NCI-H187 (cell line): ENCODE measurements around the gene ODAD3.
A peak's percentile ranks its signal among the peaks of the same experiment; 100 is the strongest.

ENCODE experiments used
- DNase-seq, 2 experiments: peaks; one replicate each; lab custom pipeline; 2025; lab: John Stamatoyannopoulos, UW

The ODAD3 gene

GRCh38 chr19:11375143-11375948 lies 59.6 kb downstream of the ODAD3 start:
- DNase-seq, result no peak

GRCh38 chr19:11374433-11375142 lies 60.3 kb downstream of the ODAD3 start, which contains the start of gene SWSAP1:
TSS of gene SWSAP1 (plus strand) at chr19:11374666. CDS start at chr19:11374681, 15 bp downstream.
- DNase-seq, result peak; percentile 89 to 93

GRCh38 chr19:11373885-11374432 lies 61.0 kb downstream of the ODAD3 start:
- no peak for DNase-seq

GRCh38 chr19:11373166-11373884 lies 61.6 kb downstream of the ODAD3 start:
- DNase-seq, result peak; percentile 41 to 72

- no peak for DNase-seq
These were observed 64.2 kb downstream of the ODAD3 start for GRCh38 chr19:11370744-11371143.
